WI38 (cell line): ENCODE data around the gene SRSF6.
A peak's percentile ranks its signal among the peaks of the same experiment; 100 is the strongest.
"Not testable (repeated sequence)": the region's sequence is repeated elsewhere in the genome, so short reads cannot be mapped to it uniquely, and the experiment has no call there.

Source experiments
- H3K4me3 ChIP-seq: 2 replicates; pipeline ENCODE4 v1.5.1; 2011; ENCODE audit warnings: low read depth, mild to moderate bottlenecking, control low read depth, low read length
- CTCF ChIP-seq: IDR thresholded peaks from 2 replicates; pipeline ENCODE4 v1.5.1; 2012; ENCODE audit warnings: low read depth, mild to moderate bottlenecking, control low read depth, low read length

Gene SRSF6

GRCh38 chr20:43492101-43492500 is 34.4 kb downstream of the SRSF6 start:
- no peak overlapping the region for H3K4me3 ChIP-seq
- TF ChIP-seq CTCF, result no peak

GRCh38 chr20:43495388-43495787 is 37.7 kb downstream of the SRSF6 start:
- no peak overlapping the region for H3K4me3 ChIP-seq
- no peak for TF ChIP-seq CTCF

- not testable (repeated sequence) for H3K4me3 ChIP-seq
Observed at GRCh38 chr20:43502021-43502420, 44.3 kb downstream of the SRSF6 start.

- no peak overlapping the region for H3K4me3 ChIP-seq
- TF ChIP-seq CTCF, result no peak
Observed at GRCh38 chr20:43506238-43506637, 48.5 kb downstream of the SRSF6 start.

GRCh38 chr20:43507150-43508080 is 49.7 kb downstream of the SRSF6 start, which contains the start of gene L3MBTL1:
Gene L3MBTL1 (plus strand): TSS chr20:43507697. CDS start chr20:43513504, 5,807 bp downstream.
- H3K4me3 ChIP-seq, result peak within 1 kb of the TSS; percentile 63
- TF ChIP-seq CTCF, result no peak

GRCh38 chr20:43508106-43508505 is 50.4 kb downstream of the SRSF6 start:
- TF ChIP-seq CTCF, result no peak
- H3K4me3 ChIP-seq, result peak overlapping the region; percentile 63

GRCh38 chr20:43508604-43509040 is 50.9 kb downstream of the SRSF6 start:
- TF ChIP-seq CTCF, result no peak
- H3K4me3 ChIP-seq, result no peak overlapping the region
